NB4 (cell line): Measurements from ENCODE around the gene HOXB8.

ENCODE experiments used
- CTCF ChIP-seq: IDR thresholded peaks from one replicate; pipeline ENCODE4 v1.5.1; 2012; ENCODE audit warnings: low read depth, low read length
- MAX ChIP-seq: IDR thresholded peaks from 2 replicates; pipeline ENCODE4 v1.6.1; 2011; ENCODE audit warnings: low read depth, low read length
- MYC ChIP-seq: IDR thresholded peaks from 2 replicates; pipeline ENCODE4 v1.6.1; 2011; ENCODE audit warnings: low read depth, low read length
- POLR2A ChIP-seq: IDR thresholded peaks from 2 replicates; pipeline ENCODE4 v1.6.1; 2011; ENCODE audit warnings: mild to moderate bottlenecking; ENCODE audit not compliant: insufficient read length; ENCODE audit errors: extremely low read depth

GRCh38 chr17:48579760-48580554, 35.1 kb downstream of the HOXB8 start:
- TF ChIP-seq CTCF, result no peak
- TF ChIP-seq MAX, result no peak
- no peak for TF ChIP-seq POLR2A
- no peak for TF ChIP-seq MYC
